Stimulated activated naive CD8-positive, alpha-beta T cell treated with anti-CD3 and anti-CD28 coated beads, Interleukin-15, Interleukin-2, amounts not matched to agents 100 U/mL and 50 U/mL, for 24 hours (primary cell): Measurements from ENCODE around the gene HEPACAM.

ENCODE experiments used
- ATAC-seq: fragments of 150-1000 bp; cut with Tn5 transposase; one replicate; pipeline ENCODE4 v1.10.0; 2021
- DNase-seq: peaks from one replicate; pipeline ENCODE4 v3.0.0; 2021

HEPACAM gene

GRCh38 chr11:124884869-124885479, 50.9 kb downstream of the HEPACAM start:
- DNase-seq (no peak), ATAC-seq (no peak)

- DNase-seq (no peak), ATAC-seq (no peak)
Observed at GRCh38 chr11:124884340-124884739, 51.5 kb downstream of the HEPACAM start.

GRCh38 chr11:124882339-124883071, 53.3 kb downstream of the HEPACAM start:
- no peak for DNase-seq
- ATAC-seq, result no peak

GRCh38 chr11:124880958-124881357, 54.9 kb downstream of the HEPACAM start:
- DNase-seq (no peak), ATAC-seq (no peak)

GRCh38 chr11:124880290-124880611, 55.6 kb downstream of the HEPACAM start:
- DNase-seq (no peak), ATAC-seq (no peak)

- ATAC-seq, result no peak
- DNase-seq, result no peak
Observed at GRCh38 chr11:124879493-124880289, 56.2 kb downstream of the HEPACAM start.

GRCh38 chr11:124878759-124879492, 56.9 kb downstream of the HEPACAM start:
- DNase-seq (no peak), ATAC-seq (no peak)

- no peak for DNase-seq
- ATAC-seq, result no peak
Observed at GRCh38 chr11:124877910-124878758, 57.7 kb downstream of the HEPACAM start.

- DNase-seq (no peak), ATAC-seq (no peak)
Observed at GRCh38 chr11:124877631-124877909, 58.3 kb downstream of the HEPACAM start.

GRCh38 chr11:124876818-124877630, 58.8 kb downstream of the HEPACAM start:
- DNase-seq (no peak), ATAC-seq (no peak)

GRCh38 chr11:124875943-124876817, 59.7 kb downstream of the HEPACAM start:
- DNase-seq, result peak; percentile 84
- peak; percentile 93 for ATAC-seq

GRCh38 chr11:124875401-124875800, 60.4 kb downstream of the HEPACAM start:
- DNase-seq, result no peak
- no peak for ATAC-seq

GRCh38 chr11:124874571-124875255, 61.1 kb downstream of the HEPACAM start:
- DNase-seq, result no peak
- no peak for ATAC-seq

- no peak for ATAC-seq
Observed at GRCh38 chr11:124873951-124874350, 61.9 kb downstream of the HEPACAM start.

GRCh38 chr11:124872741-124873140, 63.1 kb downstream of the HEPACAM start:
- ATAC-seq, result no peak
- DNase-seq, result no peak

More at GRCh38 chr11:124873951-124874350, 61.9 kb downstream of the HEPACAM start:
- no peak for DNase-seq

- ATAC-seq (no peak), DNase-seq (no peak)
Observed at GRCh38 chr11:124872280-124872679, 63.6 kb downstream of the HEPACAM start.

- DNase-seq (no peak), ATAC-seq (no peak)
Observed at GRCh38 chr11:124870430-124870829, 65.4 kb downstream of the HEPACAM start.

- DNase-seq, result no peak
- ATAC-seq, result no peak
Observed at GRCh38 chr11:124869856-124870387, 65.9 kb downstream of the HEPACAM start.

- ATAC-seq, result no peak
- DNase-seq, result no peak
Observed at GRCh38 chr11:124869331-124869730, 66.5 kb downstream of the HEPACAM start.
